PC-9 (cell line): ENCODE results near the gene POU2F3.

Experiments used
- EZH2 ChIP-seq: fragments of 200-600 bp; sonication (generic); IDR thresholded peaks from 2 replicates; pipeline ENCODE4 v1.8.0; 2017; ENCODE audit warnings: antibody characterized with exemption, low read depth
- TF ChIP-seq, protein P1 (sequence below): fragments of 200-600 bp; sonication (generic); conservative IDR thresholded peaks from 2 replicates; pipeline ENCODE4 v1.6.1; 2017; ENCODE audit warnings: mixed run types, antibody characterized with exemption, mild to moderate bottlenecking, moderate library complexity

DNA sequence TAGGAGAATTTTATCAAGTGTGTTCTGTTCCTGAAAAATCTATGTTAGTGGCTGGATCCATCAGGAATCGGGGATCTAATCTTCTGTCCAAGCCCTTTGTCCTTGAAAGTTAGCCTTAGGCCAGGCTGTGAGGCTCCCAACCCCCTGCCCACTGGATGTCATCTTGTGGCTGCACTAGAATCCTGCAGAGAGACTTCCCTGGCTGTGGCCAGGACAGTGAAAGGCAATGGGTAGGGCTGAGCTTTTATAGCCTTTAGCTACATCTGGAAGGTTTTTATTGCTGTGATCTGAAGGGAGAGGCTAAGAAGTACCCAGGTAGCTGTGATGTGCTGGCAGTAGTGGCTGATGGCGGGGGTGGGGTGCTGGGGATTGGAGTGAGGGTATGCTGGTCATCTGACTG lies 27.0 kb upstream of the POU2F3 start:
- TF ChIP-seq, protein P1, sequence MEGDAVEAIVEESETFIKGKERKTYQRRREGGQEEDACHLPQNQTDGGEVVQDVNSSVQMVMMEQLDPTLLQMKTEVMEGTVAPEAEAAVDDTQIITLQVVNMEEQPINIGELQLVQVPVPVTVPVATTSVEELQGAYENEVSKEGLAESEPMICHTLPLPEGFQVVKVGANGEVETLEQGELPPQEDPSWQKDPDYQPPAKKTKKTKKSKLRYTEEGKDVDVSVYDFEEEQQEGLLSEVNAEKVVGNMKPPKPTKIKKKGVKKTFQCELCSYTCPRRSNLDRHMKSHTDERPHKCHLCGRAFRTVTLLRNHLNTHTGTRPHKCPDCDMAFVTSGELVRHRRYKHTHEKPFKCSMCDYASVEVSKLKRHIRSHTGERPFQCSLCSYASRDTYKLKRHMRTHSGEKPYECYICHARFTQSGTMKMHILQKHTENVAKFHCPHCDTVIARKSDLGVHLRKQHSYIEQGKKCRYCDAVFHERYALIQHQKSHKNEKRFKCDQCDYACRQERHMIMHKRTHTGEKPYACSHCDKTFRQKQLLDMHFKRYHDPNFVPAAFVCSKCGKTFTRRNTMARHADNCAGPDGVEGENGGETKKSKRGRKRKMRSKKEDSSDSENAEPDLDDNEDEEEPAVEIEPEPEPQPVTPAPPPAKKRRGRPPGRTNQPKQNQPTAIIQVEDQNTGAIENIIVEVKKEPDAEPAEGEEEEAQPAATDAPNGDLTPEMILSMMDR, result no peak
- TF ChIP-seq EZH2, result no peak
